AG04449 (cell line): Measurements from ENCODE around the gene PROB1.
"Not testable (repeated sequence)": the region's sequence is repeated elsewhere in the genome, so short reads cannot be mapped to it uniquely, and the experiment has no call there.

Experiments used
- CTCF ChIA-PET: fragments of 350-600 bp; formaldehyde crosslinking; extraction: SDS; loops from one replicate; lab custom pipeline; 2021; ENCODE audit warnings: antibody characterized with exemption; lab: Yijun Ruan, JAX
- POLR2A ChIA-PET: fragments of 400-600, 350-600 bp; formaldehyde crosslinking; extraction: SDS; loops from one replicate; lab custom pipeline; 2020; ENCODE audit warnings: antibody characterized with exemption, inconsistent platforms; lab: Yijun Ruan, JAX
- DNase-seq: peaks from one replicate; pipeline ENCODE4 v3.0.0-alpha.2; 2010; ENCODE audit warnings: low read depth, low spot score
- H3K4me3 ChIP-seq: 2 replicates; pipeline ENCODE4 v1.5.1; 2011; ENCODE audit warnings: low read depth, mild to moderate bottlenecking, control low read depth, low read length
- TF ChIP-seq, protein P1 (sequence below): IDR thresholded peaks from one replicate; pipeline ENCODE4 v1.5.1; 2011; ENCODE audit warnings: mild to moderate bottlenecking, moderate library complexity, low read length, control low read depth, inconsistent platforms; ENCODE audit not compliant: insufficient read depth; ENCODE audit errors: missing control alignments

The PROB1 gene, protein sequence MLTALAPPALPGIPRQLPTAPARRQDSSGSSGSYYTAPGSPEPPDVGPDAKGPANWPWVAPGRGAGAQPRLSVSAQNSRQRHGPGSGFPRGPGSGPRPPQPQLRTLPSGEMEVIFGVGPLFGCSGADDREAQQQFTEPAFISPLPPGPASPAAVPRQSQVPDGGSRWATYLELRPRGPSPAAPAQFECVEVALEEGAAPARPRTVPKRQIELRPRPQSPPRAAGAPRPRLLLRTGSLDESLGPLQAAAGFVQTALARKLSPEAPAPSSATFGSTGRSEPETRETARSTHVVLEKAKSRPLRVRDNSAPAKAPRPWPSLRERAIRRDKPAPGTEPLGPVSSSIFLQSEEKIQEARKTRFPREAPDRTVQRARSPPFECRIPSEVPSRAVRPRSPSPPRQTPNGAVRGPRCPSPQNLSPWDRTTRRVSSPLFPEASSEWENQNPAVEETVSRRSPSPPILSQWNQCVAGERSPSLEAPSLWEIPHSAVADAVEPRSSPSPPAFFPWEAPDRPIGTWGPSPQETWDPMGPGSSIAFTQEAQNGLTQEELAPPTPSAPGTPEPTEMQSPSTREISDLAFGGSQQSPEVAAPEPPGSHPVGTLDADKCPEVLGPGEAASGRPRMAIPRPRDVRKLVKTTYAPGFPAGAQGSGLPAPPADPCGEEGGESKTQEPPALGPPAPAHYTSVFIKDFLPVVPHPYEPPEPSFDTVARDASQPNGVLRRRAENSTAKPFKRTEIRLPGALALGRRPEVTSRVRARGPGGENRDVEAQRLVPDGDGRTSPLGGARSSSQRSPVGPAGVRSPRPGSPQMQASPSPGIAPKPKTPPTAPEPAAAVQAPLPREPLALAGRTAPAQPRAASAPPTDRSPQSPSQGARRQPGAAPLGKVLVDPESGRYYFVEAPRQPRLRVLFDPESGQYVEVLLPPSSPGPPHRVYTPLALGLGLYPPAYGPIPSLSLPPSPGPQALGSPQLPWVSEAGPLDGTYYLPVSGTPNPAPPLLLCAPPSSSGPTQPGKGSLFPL

DNA sequence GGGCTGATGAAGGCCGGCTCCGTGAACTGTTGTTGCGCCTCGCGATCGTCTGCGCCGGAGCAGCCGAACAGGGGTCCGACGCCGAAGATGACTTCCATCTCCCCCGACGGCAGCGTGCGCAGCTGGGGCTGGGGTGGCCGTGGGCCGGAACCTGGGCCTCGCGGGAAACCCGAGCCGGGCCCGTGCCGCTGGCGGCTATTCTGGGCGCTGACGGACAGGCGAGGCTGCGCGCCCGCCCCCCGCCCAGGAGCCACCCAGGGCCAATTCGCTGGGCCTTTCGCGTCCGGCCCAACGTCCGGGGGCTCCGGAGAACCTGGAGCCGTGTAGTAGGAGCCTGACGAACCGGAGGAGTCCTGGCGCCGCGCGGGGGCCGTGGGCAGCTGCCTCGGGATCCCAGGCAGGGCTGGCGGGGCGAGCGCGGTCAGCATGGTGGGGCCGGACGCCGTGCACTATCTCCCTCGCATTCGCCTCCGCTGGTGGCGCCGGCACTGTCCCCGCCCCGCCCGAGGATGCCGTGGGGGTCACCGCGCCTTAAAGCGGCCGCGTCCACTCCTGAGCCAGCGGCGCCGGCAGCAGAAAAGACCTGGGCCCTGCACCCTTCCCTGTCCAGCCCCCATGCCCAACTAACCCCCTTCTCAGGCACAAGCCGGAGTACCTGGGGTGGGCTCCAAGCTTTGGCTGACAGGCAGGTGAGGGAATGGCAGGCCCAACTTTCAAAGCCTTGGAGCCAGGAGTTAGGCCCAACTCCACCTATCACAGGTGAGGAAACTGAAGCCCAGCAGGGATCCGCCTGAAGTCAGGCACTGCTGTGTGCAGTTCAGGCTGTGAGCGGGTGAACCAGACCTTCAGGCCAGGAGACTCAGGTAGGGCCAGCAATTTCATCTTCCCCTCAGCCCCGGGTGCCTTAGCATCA is at the start of gene PROB1:
Gene PROB1 (minus strand): TSS at position 451 of the 913 bp plus-strand sequence. CDS start 23 bp downstream, at position 428.
- POLR2A ChIA-PET: no interaction called here
- no peak for DNase-seq
- TF ChIP-seq, protein P1, sequence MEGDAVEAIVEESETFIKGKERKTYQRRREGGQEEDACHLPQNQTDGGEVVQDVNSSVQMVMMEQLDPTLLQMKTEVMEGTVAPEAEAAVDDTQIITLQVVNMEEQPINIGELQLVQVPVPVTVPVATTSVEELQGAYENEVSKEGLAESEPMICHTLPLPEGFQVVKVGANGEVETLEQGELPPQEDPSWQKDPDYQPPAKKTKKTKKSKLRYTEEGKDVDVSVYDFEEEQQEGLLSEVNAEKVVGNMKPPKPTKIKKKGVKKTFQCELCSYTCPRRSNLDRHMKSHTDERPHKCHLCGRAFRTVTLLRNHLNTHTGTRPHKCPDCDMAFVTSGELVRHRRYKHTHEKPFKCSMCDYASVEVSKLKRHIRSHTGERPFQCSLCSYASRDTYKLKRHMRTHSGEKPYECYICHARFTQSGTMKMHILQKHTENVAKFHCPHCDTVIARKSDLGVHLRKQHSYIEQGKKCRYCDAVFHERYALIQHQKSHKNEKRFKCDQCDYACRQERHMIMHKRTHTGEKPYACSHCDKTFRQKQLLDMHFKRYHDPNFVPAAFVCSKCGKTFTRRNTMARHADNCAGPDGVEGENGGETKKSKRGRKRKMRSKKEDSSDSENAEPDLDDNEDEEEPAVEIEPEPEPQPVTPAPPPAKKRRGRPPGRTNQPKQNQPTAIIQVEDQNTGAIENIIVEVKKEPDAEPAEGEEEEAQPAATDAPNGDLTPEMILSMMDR: no peak
- peak within 1 kb of the TSS; percentile 38 for H3K4me3 ChIP-seq
- CTCF ChIA-PET: interaction anchor here (0.8 to 1.2 kb wide), 4 partner anchors 8 to 119 kb away, joined by 3 to 4 read pairs (median 4); no protein-coding TSS in a partner anchor

DNA sequence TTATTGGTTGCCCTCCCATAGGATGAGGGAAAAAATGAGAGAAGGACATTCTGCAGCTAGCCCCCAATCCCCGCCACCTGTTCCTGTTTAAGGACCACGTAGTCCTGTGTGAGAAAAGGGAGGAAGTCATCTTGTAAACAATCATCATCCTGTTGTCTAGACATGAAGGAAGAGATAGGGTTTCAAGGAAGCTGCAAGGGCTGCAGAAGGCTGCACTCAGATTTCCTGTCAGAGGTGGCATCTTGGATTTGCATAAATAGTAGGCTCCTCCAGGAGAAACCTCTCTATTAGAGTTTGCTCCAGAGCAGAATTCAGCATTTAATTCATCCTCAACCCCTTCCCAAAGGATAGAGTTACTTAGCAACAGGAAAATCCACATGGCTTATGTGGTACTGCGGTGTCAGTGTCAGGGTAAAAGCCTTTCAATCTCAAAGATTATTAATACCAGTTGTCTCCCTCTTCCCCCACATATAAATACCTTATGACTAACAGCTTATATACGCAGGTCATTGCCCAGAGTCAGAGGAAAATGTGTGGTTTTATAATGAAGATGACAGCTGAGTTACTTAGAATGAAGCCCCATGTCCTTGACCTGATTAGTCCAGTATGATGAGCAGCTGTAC is 49.0 kb upstream of the PROB1 start:
- CTCF ChIA-PET: interaction anchor here (1.2 to 4.4 kb wide), 4 partner anchors 21 to 189 kb away, joined by 4 to 18 read pairs (median 10); no protein-coding TSS in a partner anchor
- POLR2A ChIA-PET: interaction anchor here (1.1 to 1.4 kb wide), 2 partner anchors 39 to 117 kb away, joined by 3 to 7 read pairs; partner anchors contain the start of genes STING1 and UBE2D2
- H3K4me3 ChIP-seq: no peak overlapping the region
- no peak for DNase-seq
- TF ChIP-seq, protein P1: no peak

DNA sequence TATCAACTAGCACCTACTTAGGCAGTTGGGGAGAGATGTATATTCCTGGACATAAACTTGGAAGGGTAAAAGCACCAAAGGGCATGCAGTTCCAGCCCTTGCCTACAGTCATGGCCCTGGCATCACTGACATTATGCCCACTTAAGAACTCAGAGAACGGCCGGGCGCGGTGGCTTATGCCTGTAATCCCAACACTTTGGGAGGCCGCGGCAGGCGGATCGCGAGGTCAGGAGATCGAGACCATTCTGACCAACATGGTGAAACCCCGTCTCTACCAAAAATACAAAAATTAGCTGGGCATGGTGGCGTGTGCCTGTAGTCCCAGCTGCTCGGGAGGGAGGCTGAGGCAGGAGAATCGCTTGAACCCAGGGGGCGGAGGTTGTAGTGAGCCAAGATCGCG is 45.5 kb upstream of the PROB1 start:
- ChIA-PET CTCF (interaction anchor here (4.4 to 8.4 kb wide), 3 partner anchors 18 to 74 kb away, joined by 18 to 87 read pairs (median 55); no protein-coding TSS in a partner anchor), POLR2A (interaction anchor here (1.4 kb wide), 1 partner anchor 42 kb away, joined by 11 read pairs; the partner anchor contains the start of gene STING1)
- not testable (repeated sequence) for DNase-seq, H3K4me3 ChIP-seq

DNA sequence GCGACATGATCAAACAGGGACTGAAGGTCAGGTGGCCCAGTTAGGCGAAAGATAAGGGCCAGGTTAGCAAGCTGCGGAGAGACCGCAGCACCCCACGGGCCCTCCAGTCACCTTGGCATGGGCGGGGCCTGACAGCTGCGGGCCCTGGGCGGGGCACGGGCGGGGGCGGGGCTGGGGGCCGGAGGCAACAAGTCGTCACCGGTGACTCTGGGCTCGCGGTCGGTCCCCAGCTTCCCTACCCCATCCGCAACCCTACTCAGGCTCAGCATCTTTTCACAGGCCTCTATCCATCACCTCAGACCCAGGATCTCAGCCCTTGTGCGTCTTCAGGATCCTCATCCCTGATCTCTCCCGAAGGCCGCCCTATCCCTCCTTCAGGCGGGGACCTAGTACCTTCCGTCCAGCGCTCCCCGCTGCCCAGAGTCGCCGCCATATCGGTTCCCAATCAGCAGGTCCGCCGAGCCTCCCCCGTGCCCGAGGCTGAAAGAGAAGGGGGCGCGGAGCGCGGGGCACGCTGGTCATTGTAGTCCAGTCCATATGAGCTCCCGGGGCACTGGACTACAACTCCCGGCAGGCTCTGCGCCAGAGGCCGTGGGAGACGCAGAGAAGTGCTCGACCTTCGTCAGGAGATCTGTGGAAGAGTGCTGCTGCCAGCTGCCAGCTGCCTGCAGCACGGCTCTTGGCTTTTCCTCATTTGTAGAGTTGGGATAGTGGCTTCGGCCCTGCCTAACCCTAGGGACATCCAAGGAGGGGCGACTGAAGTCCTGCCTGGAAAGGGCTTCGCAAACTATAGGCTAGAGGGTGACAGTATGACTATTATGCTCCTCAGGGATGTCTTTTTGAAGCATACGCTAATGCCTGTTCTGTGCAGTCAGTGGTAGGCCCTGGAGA is 44.4 kb upstream of the PROB1 start, which contains the start of gene DNAJC18:
Gene DNAJC18 (minus strand): TSS at position 513 of the 891 bp plus-strand sequence. CDS start 80 bp downstream, at position 433.
- POLR2A ChIA-PET: interaction anchor here (0.7 to 1.8 kb wide), 5 partner anchors 16 to 50 kb away, joined by 3 to 11 read pairs (median 5); partner anchors contain the start of gene STING1
- DNase-seq: no peak
- CTCF ChIA-PET: interaction anchor here (0.9 to 8.4 kb wide), 4 partner anchors 12 to 75 kb away, joined by 3 to 87 read pairs (median 30); partner anchors contain the start of gene STING1
- TF ChIP-seq, protein P1: no peak
- H3K4me3 ChIP-seq: peak within 1 kb of the TSS; percentile 91

DNA sequence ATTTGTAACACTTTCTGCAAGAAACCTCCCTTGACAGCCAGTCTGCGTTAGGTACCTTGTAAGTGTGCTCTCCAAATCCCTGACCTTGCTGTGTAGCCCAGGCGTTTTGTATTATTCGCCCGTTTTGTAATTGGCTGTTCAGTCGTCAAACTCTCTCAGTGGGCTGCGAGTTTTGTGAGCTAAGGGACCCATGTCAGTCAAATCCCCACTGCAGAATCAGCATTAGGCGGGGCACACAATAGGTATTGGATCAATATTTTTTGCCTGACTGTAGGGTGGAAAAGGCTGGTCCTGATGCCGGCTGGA is 43.8 kb upstream of the PROB1 start:
- H3K4me3 ChIP-seq: peak overlapping the region; percentile 91
- TF ChIP-seq, protein P1: no peak
- DNase-seq: no peak
- ChIA-PET POLR2A (interaction anchor here (0.8 to 1.8 kb wide), 3 partner anchors 27 to 50 kb away, joined by 3 to 6 read pairs (median 5); no protein-coding TSS in a partner anchor), CTCF (interaction anchor here (1.9 to 8.4 kb wide), 3 partner anchors 17 to 76 kb away, joined by 5 to 87 read pairs (median 55); partner anchors contain the start of gene STING1)
